Fibroblast of gingiva (primary cell): ENCODE measurements around the gene MFGE8.
"Not testable (repeated sequence)": the region's sequence is repeated elsewhere in the genome, so short reads cannot be mapped to it uniquely, and the experiment has no call there.

Experiments
- DNase-seq: peaks from one replicate; pipeline ENCODE4 v3.0.0-alpha.2; 2011; ENCODE audit warnings: low read depth

The MFGE8 gene

GRCh38 chr15:88913017-88913849 lies at the start of gene MFGE8:
TSS of gene MFGE8 (minus strand) at chr15:88913379. CDS start at chr15:88913319, 60 bp downstream.
- peak; percentile 67 for DNase-seq

- no peak for DNase-seq
Measured at GRCh38 chr15:88959445-88959844, 46.3 kb upstream of the MFGE8 start.

GRCh38 chr15:88956906-88957305 lies 43.7 kb upstream of the MFGE8 start:
- peak; percentile 18 for DNase-seq

- DNase-seq, result no peak
Measured at GRCh38 chr15:88956263-88956662, 43.1 kb upstream of the MFGE8 start.

GRCh38 chr15:88954431-88955277 lies 41.5 kb upstream of the MFGE8 start:
- peak; percentile 69 for DNase-seq

GRCh38 chr15:88950600-88951160 lies 37.5 kb upstream of the MFGE8 start:
- no peak for DNase-seq

GRCh38 chr15:88949734-88950400 lies 36.7 kb upstream of the MFGE8 start:
- DNase-seq, result no peak

GRCh38 chr15:88940110-88940675 lies 27.0 kb upstream of the MFGE8 start:
- no peak for DNase-seq

GRCh38 chr15:88939486-88939806 lies 26.3 kb upstream of the MFGE8 start:
- no peak for DNase-seq

GRCh38 chr15:88938802-88939485 lies 25.8 kb upstream of the MFGE8 start:
- DNase-seq, result no peak

GRCh38 chr15:88934449-88934848 lies 21.3 kb upstream of the MFGE8 start:
- DNase-seq, result not testable (repeated sequence)

GRCh38 chr15:88932875-88933330 lies 19.7 kb upstream of the MFGE8 start:
- no peak for DNase-seq

GRCh38 chr15:88932271-88932874 lies 19.2 kb upstream of the MFGE8 start:
- DNase-seq, result no peak

GRCh38 chr15:88930579-88930978 lies 17.4 kb upstream of the MFGE8 start:
- DNase-seq, result no peak

GRCh38 chr15:88929358-88930098 lies 16.3 kb upstream of the MFGE8 start:
- DNase-seq, result not testable (repeated sequence)

GRCh38 chr15:88928192-88928591 lies 15.0 kb upstream of the MFGE8 start:
- DNase-seq, result not testable (repeated sequence)

- DNase-seq, result not testable (repeated sequence)
Measured at GRCh38 chr15:88925648-88926047, 12.5 kb upstream of the MFGE8 start.

GRCh38 chr15:88920892-88921435 lies 7.8 kb upstream of the MFGE8 start:
- peak; percentile 31 for DNase-seq

- DNase-seq, result peak; percentile 60
Measured at GRCh38 chr15:88920186-88920891, 7.2 kb upstream of the MFGE8 start.
